Tibial artery (tissue), 4 donors: ENCODE measurements around the gene TNS3.

Experiments used
- DNase-seq, 2 donors: peaks; one replicate each; pipeline ENCODE4 v3.0.0-alpha.2; 2019
- H3K27ac ChIP-seq, 2 donors: fragments of 200-600 bp; sonication (generic) in 1 of 2; 1 replicate in 1 of 2; 2 replicates in 1 of 2; pipeline ENCODE4 v1.5.1; 2018 to 2019; ENCODE audit warnings: mild to moderate bottlenecking in 1 of 2
- H3K27me3 ChIP-seq, 2 donors: fragments of 200-600 bp; sonication (generic) in 1 of 2; one replicate each; pipeline versions ENCODE4 v1.5.1 to v1.6.0; 2016 to 2019
- H3K36me3 ChIP-seq, 3 donors: fragments of 200-600 bp; sonication (generic) in 2 of 3; one replicate each; pipeline ENCODE4 v1.5.1; 2016 to 2019; ENCODE audit warnings: mild to moderate bottlenecking in 2 of 3
- H3K4me1 ChIP-seq, 4 donors: fragments of 200-600 bp; sonication (generic) in 2 of 4; 1 replicate in 3 of 4; 2 replicates in 1 of 4; pipeline ENCODE4 v1.5.1; 2016 to 2019
- H3K4me3 ChIP-seq, 2 donors: fragments of 200-600 bp; sonication (generic) in 1 of 2; 1 replicate in 1 of 2; 2 replicates in 1 of 2; pipeline ENCODE4 v1.5.1; 2018 to 2019; ENCODE audit warnings: mild to moderate bottlenecking in 2 of 2
- H3K9me3 ChIP-seq, 3 donors: fragments of 200-600 bp; sonication (generic) in 1 of 3; one replicate each; pipeline ENCODE4 v1.5.1; 2016 to 2019
- CTCF ChIP-seq, 2 experiments: fragments of 200-600 bp in 1 of 2; fragments of 450-650 bp in 1 of 2; IDR thresholded peaks; one replicate each; pipeline ENCODE4 v1.5.1; 2017 to 2019; ENCODE audit warnings: antibody characterized with exemption in 2 of 2, mild to moderate bottlenecking in 1 of 2, moderate library complexity in 1 of 2
- intact Hi-C: fragments of 100-400 bp; cut with DNase I; formaldehyde crosslinking; loops from one replicate; pipeline ENCODE4 v1.15.0; 2023; ENCODE audit warnings: low total_unique reads

Gene TNS3

GRCh38 chr7:47421456-47421855 is 160.5 kb downstream of the TNS3 start:
- Histone ChIP-seq H3K27me3 (no peaks in the 10 kb centered on the region), H3K4me3 (no peak overlapping the region), H3K36me3 (peaks cover 30 to 38% (median 35%) of the 10 kb centered on the region in 3 donors), H3K27ac (no peak overlapping the region), H3K4me1 (peaks cover 0 to 42% (median 9%) of the 10 kb centered on the region in 4 donors), H3K9me3 (no peaks in the 10 kb centered on the region)
- no peak for DNase-seq
- no peak for TF ChIP-seq CTCF (IDR thresholded peaks at IDR 0.05)
- intact Hi-C loops = no loop called here

GRCh38 chr7:47420122-47420780 is 161.7 kb downstream of the TNS3 start:
- H3K27ac ChIP-seq = no peak overlapping the region
- peaks cover 0 to 44% (median 9%) of the 10 kb centered on the region in 4 donors for H3K4me1 ChIP-seq
- intact Hi-C loops = no loop called here
- DNase-seq = no peak
- H3K36me3 ChIP-seq = peaks cover 32 to 41% (median 38%) of the 10 kb centered on the region in 3 donors
- H3K4me3 ChIP-seq = no peak overlapping the region
- H3K9me3 ChIP-seq = no peaks in the 10 kb centered on the region
- no peak for TF ChIP-seq CTCF (IDR thresholded peaks at IDR 0.05)
- no peaks in the 10 kb centered on the region for H3K27me3 ChIP-seq

GRCh38 chr7:47419471-47419870 is 162.4 kb downstream of the TNS3 start:
- Histone ChIP-seq H3K27me3 (no peaks in the 10 kb centered on the region), H3K4me3 (no peak overlapping the region), H3K36me3 (peaks cover 35 to 43% (median 38%) of the 10 kb centered on the region in 3 donors), H3K27ac (no peak overlapping the region), H3K9me3 (no peaks in the 10 kb centered on the region), H3K4me1 (peaks cover 0 to 44% (median 9%) of the 10 kb centered on the region in 4 donors)
- no peak for DNase-seq
- TF ChIP-seq CTCF (IDR thresholded peaks at IDR 0.05) = no peak
- intact Hi-C loops = no loop called here

GRCh38 chr7:47418601-47419309 is 163.2 kb downstream of the TNS3 start:
- no peaks in the 10 kb centered on the region for H3K9me3 ChIP-seq
- peaks cover 0 to 44% (median 9%) of the 10 kb centered on the region in 4 donors for H3K4me1 ChIP-seq
- H3K36me3 ChIP-seq = peaks cover 35 to 43% (median 36%) of the 10 kb centered on the region in 3 donors
- no peaks in the 10 kb centered on the region for H3K27me3 ChIP-seq
- peak overlapping the region in 1 of 2 donors; percentile 22 for H3K27ac ChIP-seq
- DNase-seq = peak in 1 of 2 donors; percentile 42
- H3K4me3 ChIP-seq = no peak overlapping the region
- TF ChIP-seq CTCF (IDR thresholded peaks at IDR 0.05) = no peak
- intact Hi-C loops = no loop called here

- H3K4me3 ChIP-seq = no peak overlapping the region
- peak in 1 of 2 donors; percentile 67 for DNase-seq
- peak overlapping the region; percentile 27 to 37 for H3K27ac ChIP-seq
- TF ChIP-seq CTCF (IDR thresholded peaks at IDR 0.05) = no peak
- no peaks in the 10 kb centered on the region for H3K9me3 ChIP-seq
- peaks cover 38 to 45% (median 39%) of the 10 kb centered on the region in 3 donors for H3K36me3 ChIP-seq
- H3K27me3 ChIP-seq = no peaks in the 10 kb centered on the region
- intact Hi-C loops = no loop called here
- H3K4me1 ChIP-seq = peaks cover 0 to 30% (median 3%) of the 10 kb centered on the region in 4 donors
These were observed 165.1 kb downstream of the TNS3 start for GRCh38 chr7:47416492-47417480.
